HG03066 (cell line): ENCODE results near the gene CLK3.
"Not testable (repeated sequence)": the region's sequence is repeated elsewhere in the genome, so short reads cannot be mapped to it uniquely, and the experiment has no call there.

Experiments
- ATAC-seq: cut with Tn5 transposase; IDR thresholded peaks from one replicate; pipeline ENCODE4 v1.9.1; 2021; ENCODE audit warnings: low read depth; ENCODE audit not compliant: unreplicated experiment

CLK3 gene

GRCh38 chr15:74619916-74620635 lies 4.4 kb downstream of the CLK3 start:
- no peak for ATAC-seq

DNA sequence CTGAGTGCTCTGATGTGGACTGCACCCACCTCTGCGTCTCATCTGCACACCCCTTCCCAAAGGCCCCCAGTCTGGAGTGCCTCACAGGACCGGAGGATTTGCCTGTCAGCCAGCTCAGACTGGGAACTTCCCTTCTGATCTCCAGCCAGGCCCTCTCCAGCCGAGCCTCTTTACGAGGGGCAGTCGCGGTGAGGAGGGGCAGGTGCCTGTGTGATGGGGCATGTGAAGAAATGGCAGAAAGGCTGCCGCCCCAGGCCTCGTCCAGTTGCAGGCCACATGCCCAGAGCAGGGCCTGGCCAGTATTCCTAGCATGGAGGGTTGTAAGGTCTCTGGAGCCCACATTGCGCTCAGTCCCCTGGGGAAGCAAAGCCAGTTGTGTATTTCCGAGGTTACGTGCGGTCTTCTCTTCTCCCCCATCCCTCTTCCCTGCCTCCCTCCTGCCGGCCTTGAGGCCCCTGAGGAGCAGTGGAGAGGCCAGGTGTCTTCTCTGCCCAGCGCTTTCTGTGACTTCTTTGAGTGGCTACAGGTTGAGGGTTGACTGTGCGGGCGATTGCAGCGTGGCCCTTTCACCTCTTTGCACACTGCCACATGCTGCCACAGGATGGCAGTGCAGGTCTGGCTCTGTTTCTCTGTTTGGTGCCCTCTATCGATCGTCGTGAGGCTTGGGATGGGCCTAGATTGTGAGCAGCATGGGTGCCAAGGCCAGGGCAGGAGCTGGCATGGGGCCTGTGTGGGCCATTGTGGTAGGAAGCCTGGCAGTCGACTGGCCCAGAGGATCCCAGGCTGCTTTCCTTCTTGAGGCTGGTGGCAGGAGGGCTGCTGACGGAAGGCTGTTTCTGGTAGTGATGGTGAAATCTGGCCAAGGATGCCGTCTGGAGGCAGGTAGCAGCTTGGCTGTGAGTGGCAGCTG lies 5.3 kb downstream of the CLK3 start:
- ATAC-seq, result no peak

GRCh38 chr15:74621546-74621920 lies 5.9 kb downstream of the CLK3 start:
- no peak for ATAC-seq

DNA sequence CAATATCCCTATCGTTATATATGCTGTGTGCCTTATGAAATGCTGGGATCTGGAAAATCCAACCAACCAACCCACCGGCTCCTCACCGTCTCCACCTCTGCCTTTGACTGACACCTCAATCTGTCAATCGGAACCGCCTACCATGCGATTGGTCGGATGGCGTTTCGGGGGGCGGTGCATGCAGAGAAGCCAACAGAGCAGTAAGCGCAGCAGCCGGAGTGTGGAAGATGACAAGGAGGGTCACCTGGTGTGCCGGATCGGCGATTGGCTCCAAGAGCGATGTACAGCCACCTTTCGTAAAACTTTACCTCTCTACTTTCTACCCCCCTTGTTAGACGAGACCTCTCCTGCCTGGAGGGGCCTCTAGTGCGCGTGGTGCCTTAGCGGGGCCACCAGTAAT lies 6.3 kb downstream of the CLK3 start:
- ATAC-seq, result no peak

DNA sequence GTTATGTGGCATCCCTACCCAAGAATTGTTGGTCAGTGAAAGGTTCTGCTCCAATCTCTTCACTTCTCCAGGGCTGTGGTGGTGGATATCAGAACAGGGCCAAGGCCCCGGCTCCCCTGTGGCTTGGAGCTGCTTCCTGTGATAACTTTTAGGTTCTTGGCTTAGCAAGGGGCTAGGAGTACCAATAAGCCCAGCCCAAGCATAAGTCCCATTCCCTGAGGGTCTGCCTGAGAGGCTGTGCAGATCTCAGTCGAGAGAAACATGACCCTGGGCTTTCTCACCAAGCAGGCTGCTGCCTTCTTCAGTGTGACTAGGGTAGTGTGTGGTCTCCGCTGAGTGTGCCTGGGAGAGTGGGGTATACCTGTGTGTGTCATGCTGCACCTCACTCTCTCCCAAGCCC lies 7.1 kb downstream of the CLK3 start:
- ATAC-seq, result no peak

GRCh38 chr15:74624020-74624602 lies 8.5 kb downstream of the CLK3 start:
- ATAC-seq, result no peak

- no peak for ATAC-seq
These were observed 10.1 kb downstream of the CLK3 start for GRCh38 chr15:74625693-74626092.

DNA sequence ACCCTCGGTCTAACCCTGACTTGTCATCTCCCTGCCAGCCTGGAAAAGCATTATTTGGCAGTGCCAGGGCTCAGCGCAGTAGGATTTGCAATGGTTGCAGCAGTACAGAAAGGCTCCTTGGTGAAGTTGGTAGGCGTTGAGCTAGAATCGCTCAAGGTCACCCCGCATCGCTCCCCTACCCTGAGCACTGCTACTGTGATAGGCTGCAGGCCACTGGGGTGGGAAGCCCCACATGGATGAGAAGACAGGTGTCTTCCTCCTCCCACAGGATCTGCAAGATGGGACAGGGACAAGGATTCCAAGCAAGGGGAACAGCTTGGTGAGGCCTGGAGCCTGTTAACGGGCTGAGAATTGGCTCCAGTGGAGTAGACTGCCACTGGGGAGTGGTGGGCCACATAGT lies 10.7 kb downstream of the CLK3 start:
- no peak for ATAC-seq

DNA sequence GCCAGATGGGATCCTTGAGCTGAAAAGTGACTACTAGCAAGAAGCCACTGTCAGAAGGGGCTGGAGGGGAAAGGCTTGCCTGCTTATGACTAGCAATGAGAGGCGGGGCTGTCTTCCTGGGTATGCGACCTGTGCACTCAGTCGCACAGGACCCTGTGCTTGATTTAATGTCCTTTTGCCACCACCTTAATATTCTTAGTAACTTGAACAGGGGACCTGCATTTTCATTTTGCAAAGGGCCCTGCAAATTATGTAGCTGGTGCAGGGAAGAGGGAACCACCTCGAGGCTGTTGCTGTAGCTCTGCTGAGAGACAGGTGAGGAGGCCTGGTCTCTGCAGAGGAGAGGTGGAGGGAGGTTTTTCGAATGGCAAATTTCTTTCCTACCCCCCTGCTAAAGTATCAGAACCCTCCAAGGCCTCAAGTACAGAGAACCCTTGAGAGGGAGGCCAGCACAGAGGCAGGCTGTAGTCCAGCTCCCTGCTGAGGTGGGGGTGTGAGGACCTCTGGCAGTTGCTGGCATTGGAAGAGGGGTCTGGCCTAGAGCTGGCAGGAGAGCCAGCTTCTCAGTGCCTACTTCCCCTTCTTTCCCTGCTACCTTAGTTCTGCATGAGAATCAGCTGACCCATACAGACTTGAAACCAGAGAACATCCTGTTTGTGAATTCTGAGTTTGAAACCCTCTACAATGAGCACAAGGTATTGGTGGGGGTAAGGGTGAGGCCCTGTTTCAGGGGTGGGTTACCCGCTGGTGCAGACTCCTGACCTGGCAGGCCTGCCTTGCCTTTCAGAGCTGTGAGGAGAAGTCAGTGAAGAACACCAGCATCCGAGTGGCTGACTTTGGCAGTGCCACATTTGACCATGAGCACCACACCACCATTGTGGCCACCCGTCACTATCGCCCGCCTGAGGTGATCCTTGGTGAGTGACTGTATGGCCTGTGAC lies 11.4 kb downstream of the CLK3 start:
- no peak for ATAC-seq

DNA sequence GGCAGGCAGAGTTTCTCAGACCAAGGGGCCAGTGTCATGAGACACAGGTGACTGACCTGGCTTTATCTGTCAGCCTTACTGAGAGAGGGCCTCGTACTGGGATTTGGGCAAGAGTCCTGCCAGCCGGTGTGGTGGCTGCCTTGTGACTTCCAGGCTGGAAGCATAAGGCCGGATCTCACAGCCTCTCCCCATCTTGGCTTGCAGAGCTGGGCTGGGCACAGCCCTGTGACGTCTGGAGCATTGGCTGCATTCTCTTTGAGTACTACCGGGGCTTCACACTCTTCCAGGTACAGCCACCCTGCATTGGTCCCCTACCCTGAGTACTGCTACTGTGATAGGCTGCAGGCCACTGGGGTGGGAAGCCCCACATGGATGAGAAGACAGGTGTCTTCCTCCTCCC lies 12.1 kb downstream of the CLK3 start:
- ATAC-seq, result no peak

GRCh38 chr15:74628199-74628598 lies 12.6 kb downstream of the CLK3 start:
- ATAC-seq, result no peak

- no peak for ATAC-seq
These were observed 13.3 kb downstream of the CLK3 start for GRCh38 chr15:74628949-74629348.

DNA sequence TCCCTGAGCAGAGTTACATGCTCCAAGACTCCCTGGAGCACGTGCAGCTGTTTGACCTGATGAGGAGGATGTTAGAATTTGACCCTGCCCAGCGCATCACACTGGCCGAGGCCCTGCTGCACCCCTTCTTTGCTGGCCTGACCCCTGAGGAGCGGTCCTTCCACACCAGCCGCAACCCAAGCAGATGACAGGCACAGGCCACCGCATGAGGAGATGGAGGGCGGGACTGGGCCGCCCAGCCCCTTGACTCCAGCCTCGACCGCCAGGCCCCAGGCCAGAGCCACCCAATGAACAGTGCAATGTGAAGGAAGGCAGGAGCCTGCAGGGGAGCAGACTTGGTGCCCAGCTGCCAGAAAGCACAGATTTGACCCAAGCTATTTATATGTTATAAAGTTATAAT lies 14.1 kb downstream of the CLK3 start:
- not testable (repeated sequence) for ATAC-seq

GRCh38 chr15:74630284-74631086 lies 14.8 kb downstream of the CLK3 start:
- ATAC-seq, result no peak

- ATAC-seq, result no peak
These were observed 15.4 kb downstream of the CLK3 start for GRCh38 chr15:74631087-74631385.

DNA sequence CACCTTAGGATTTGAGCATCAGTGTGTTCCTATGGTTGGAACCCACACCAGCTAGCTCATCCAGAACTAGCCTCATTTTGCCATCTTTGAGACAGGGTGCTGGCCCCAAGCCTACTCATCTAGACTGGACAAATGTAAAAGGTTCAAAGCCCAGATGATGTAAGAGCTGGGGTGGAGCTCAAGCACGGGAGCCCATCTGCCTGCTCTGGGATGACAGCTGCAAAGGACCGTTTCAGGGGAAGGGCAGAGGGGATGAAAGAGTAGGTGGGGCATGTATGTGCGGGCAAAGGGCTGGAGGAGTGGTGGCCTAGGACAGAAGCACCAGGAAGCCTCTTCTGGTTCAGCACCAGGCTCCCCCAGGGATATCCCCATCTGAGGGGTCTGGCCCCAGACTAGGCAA lies 15.8 kb downstream of the CLK3 start:
- ATAC-seq, result no peak

DNA sequence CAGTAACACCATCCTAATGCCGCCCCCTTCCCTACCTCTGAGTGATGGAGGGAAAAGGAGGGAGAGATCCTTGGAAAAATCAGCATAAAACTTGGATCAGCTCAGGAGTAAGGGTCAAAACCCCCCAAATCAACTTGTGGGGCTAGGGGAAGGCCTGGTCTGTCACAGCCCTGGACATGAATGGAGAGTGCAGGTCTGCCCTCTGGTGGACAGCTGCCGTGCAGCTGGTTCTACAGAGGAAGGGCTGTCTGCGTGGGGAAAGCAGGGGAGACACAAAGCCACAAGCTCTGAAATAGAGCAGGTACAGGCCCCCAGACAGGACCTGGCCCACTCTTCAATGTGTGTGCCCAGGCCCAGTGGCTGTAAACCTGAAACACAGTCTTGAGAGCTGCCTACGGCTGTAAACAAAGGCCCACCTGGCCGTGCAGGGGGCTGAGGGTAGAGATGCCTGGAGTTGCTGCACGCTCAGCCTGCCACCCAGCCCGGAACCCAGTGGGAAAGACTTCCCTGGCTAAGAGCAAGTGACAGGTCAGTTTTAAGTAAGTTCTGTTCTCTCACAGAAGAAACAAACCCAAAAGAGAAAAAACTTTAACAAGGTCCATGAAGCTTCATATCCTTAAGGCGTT lies 16.4 kb downstream of the CLK3 start:
- no peak for ATAC-seq

DNA sequence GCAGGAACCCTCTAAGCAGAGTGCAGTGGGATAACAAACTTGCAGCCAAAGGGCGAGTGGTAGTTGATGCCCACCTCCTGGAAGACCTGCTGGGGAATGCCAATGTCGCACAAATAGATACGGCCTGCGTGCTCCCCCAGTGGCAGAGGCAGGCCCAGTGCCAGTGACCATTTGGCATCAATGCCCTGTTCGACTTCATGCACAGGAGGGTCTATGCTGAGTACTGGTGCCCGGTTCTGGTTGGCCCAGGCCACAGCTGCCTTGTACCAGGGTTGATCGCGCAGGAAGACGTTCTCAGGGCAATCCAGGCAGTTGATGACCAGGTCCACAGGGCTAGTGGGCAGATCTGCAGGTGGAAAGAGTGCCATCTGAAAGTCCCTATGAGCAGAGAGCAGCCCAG lies 17.0 kb downstream of the CLK3 start:
- ATAC-seq, result no peak

GRCh38 chr15:74633781-74634180 lies 18.1 kb downstream of the CLK3 start:
- ATAC-seq, result no peak
